OCI-LY7 (cell line): ENCODE results near the gene KCND3. TPM values are rescaled to one million over a fixed set of nuclear protein-coding genes. Genes with fewer than 3 reads are reported as not detected.

Experiments used
- BruUV-seq: library from RNA; stranded (reverse); fragments of 400-500 nt; replicated peaks from 2 replicates; lab custom pipeline; 2021; lab: Mats Ljungman, UMichigan
- CTCF ChIA-PET: fragments of 300-600 bp; sonication (Branson Sonifier 250); formaldehyde crosslinking; loops from one replicate; lab custom pipeline; 2022; ENCODE audit warnings: antibody characterized with exemption; ENCODE audit not compliant: unreplicated experiment; lab: Charles Lee
- POLR2A ChIA-PET: fragments of 300-600 bp; sonication (Branson Sonifier 250); formaldehyde crosslinking; loops from one replicate; lab custom pipeline; 2022; ENCODE audit warnings: antibody characterized with exemption; lab: Charles Lee
- DNase-seq: peaks from one replicate; pipeline ENCODE4 v3.0.0-alpha.2; 2015; ENCODE audit warnings: low spot score
- H2AFZ ChIP-seq: fragments of 200-600 bp; sonication (generic), shearing (Covaris generic); 2 replicates; pipeline ENCODE4 v1.6.1; 2014; ENCODE audit warnings: mild to moderate bottlenecking, antibody characterized with exemption, low read length, moderate library complexity
- H3K27ac ChIP-seq: fragments of 200-600 bp; sonication (generic); 2 replicates; pipeline ENCODE4 v1.5.1; 2014; ENCODE audit warnings: mixed run types, low read depth, mild to moderate bottlenecking, moderate library complexity, low read length, inconsistent platforms; ENCODE audit not compliant: poor library complexity, severe bottlenecking
- H3K36me3 ChIP-seq: fragments of 200-600 bp; sonication (generic); 2 replicates; pipeline ENCODE4 v1.6.1; 2014; ENCODE audit warnings: mild to moderate bottlenecking, antibody characterized with exemption, low read length, moderate library complexity, mixed read lengths; ENCODE audit not compliant: insufficient read depth
- H3K4me1 ChIP-seq: fragments of 200-600 bp; sonication (generic); 2 replicates; pipeline ENCODE4 v1.5.1; 2014; ENCODE audit warnings: mild to moderate bottlenecking, low read length; ENCODE audit not compliant: insufficient read depth, poor library complexity, severe bottlenecking
- H3K4me2 ChIP-seq: fragments of 200-600 bp; sonication (generic); 2 replicates; pipeline ENCODE4 v1.6.1; 2014; ENCODE audit warnings: mild to moderate bottlenecking, low read length
- H3K4me3 ChIP-seq: fragments of 200-600 bp; sonication (generic); 2 replicates; pipeline ENCODE4 v1.5.1; 2014; ENCODE audit warnings: mild to moderate bottlenecking, low read depth, low read length; ENCODE audit not compliant: poor library complexity, severe bottlenecking
- H3K79me2 ChIP-seq: fragments of 200-600 bp; sonication (generic); 2 replicates; pipeline ENCODE4 v1.6.1; 2016; ENCODE audit warnings: low read depth, mild to moderate bottlenecking, low read length, moderate library complexity, mixed read lengths; ENCODE audit not compliant: insufficient read depth
- H3K9me2 ChIP-seq: fragments of 200-600 bp; sonication (generic); 2 replicates; pipeline ENCODE4 v1.6.1; 2016; ENCODE audit warnings: mild to moderate bottlenecking, low read length, mixed read lengths; ENCODE audit not compliant: insufficient read depth
- H3K9me3 ChIP-seq: fragments of 200-600 bp; sonication (generic); 2 replicates; pipeline ENCODE4 v1.6.1; 2014; ENCODE audit warnings: mild to moderate bottlenecking, mixed run types, low read length, mixed read lengths
- H4K20me1 ChIP-seq: fragments of 200-600 bp; sonication (generic); 2 replicates; pipeline ENCODE4 v1.6.1; 2014; ENCODE audit warnings: mild to moderate bottlenecking, antibody characterized with exemption, low read length, moderate library complexity, mixed read lengths; ENCODE audit not compliant: insufficient read depth
- EZH2phosphoT487 ChIP-seq: fragments of 200-600 bp; sonication (generic); IDR thresholded peaks from 2 replicates; pipeline ENCODE4 v1.6.1; 2018; ENCODE audit warnings: low read depth, borderline replicate concordance, mild to moderate bottlenecking, mixed run types, antibody characterized with exemption, low read length, moderate library complexity, mixed read lengths
- intact Hi-C: fragments of 100-400 bp; cut with micrococcal nuclease; formaldehyde crosslinking; loops from one replicate; pipeline ENCODE4 v1.10.0; 2022; ENCODE audit not compliant: unreplicated experiment
- total RNA-seq, 2 experiments: library from RNA; depleted of rRNA in 1 of 2; stranded (reverse); fragments of >200 nt in 1 of 2; shearing (Covaris generic) in 1 of 2; gene quantifications; 2 replicates each; pipeline ENCODE4 v1.2.3, GENCODE V29; 2014 to 2022
- TF ChIP-seq, protein P1 (sequence below): fragments of 200-600 bp; sonication (generic); conservative IDR thresholded peaks from 2 replicates; pipeline ENCODE4 v1.5.1; 2014; ENCODE audit warnings: mild to moderate bottlenecking, antibody characterized with exemption, low read length, moderate library complexity, mixed read lengths

KCND3 gene
- total RNA-seq, 2 experiments from 2014 or later, result not detected

DNA sequence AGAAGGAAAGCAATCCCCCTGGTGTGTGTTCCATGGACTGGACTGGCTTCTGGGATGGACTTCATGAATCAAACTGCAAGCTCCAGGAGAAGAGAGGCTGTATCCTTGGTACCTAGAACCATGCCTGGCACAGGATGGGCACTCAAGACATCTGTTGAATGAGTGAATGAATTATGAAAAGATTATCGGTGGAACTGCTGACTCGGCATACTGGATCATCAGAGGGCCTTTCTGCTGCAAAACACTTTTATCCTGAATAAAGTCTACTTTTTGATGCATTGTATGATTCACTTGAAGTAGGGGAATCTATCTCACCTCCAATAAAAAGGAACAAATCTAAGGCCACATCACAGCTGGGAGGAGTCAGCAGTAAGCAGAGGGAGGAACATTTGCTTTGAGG lies 190.9 kb downstream of the KCND3 start:
- Histone ChIP-seq H3K9me3 (no peaks in the 10 kb centered on the region), H4K20me1 (no peaks in the 10 kb centered on the region), H3K4me3 (no peak overlapping the region), H3K9me2 (no peaks in the 10 kb centered on the region), H3K4me1 (no peaks in the 10 kb centered on the region), H3K27ac (no peak overlapping the region), H3K36me3 (no peaks in the 10 kb centered on the region), H3K79me2 (no peaks in the 10 kb centered on the region), H3K4me2 (no peak overlapping the region), H2AFZ (no peak overlapping the region)
- ChIA-PET POLR2A (interaction anchor here (0.6 kb wide), 1 partner anchor 455 kb away, joined by 3 read pairs; no protein-coding TSS in a partner anchor), CTCF (no interaction called here)
- no TSS peak for BruUV-seq
- TF ChIP-seq EZH2phosphoT487, result no peak
- TF ChIP-seq, protein P1, sequence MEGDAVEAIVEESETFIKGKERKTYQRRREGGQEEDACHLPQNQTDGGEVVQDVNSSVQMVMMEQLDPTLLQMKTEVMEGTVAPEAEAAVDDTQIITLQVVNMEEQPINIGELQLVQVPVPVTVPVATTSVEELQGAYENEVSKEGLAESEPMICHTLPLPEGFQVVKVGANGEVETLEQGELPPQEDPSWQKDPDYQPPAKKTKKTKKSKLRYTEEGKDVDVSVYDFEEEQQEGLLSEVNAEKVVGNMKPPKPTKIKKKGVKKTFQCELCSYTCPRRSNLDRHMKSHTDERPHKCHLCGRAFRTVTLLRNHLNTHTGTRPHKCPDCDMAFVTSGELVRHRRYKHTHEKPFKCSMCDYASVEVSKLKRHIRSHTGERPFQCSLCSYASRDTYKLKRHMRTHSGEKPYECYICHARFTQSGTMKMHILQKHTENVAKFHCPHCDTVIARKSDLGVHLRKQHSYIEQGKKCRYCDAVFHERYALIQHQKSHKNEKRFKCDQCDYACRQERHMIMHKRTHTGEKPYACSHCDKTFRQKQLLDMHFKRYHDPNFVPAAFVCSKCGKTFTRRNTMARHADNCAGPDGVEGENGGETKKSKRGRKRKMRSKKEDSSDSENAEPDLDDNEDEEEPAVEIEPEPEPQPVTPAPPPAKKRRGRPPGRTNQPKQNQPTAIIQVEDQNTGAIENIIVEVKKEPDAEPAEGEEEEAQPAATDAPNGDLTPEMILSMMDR, result no peak
- intact Hi-C loops, result no loop called here
- no peak for DNase-seq

DNA sequence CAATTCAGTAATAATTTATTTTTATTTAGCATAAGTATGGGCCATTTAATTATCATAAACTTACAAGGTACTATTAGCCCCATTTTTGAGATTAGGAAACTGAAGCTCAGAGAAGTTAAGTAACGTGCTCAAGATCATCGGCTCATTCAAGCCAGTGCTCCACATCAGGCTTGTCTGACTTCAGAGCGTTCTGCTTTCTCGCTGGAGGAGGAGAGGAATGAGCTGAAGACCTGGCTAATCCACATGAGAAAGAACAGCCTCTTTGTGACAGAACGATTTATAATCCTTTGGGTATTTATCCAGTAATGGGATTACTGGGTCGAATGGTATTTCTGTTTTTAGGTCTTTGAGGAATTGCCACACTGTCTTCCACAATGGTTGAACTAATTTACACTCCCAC lies 194.1 kb downstream of the KCND3 start:
- H3K36me3 ChIP-seq, result no peaks in the 10 kb centered on the region
- CTCF ChIA-PET, result no interaction called here
- POLR2A ChIA-PET, result no interaction called here
- no peaks in the 10 kb centered on the region for H3K4me1 ChIP-seq
- H2AFZ ChIP-seq, result no peak overlapping the region
- intact Hi-C loops, result no loop called here
- no peak for DNase-seq
- H3K4me3 ChIP-seq, result no peak overlapping the region
- H3K9me2 ChIP-seq, result no peaks in the 10 kb centered on the region
- no peaks in the 10 kb centered on the region for H3K9me3 ChIP-seq
- no TSS peak for BruUV-seq
- H3K27ac ChIP-seq, result no peak overlapping the region
- no peak for TF ChIP-seq EZH2phosphoT487
- TF ChIP-seq, protein P1, result no peak
- no peak overlapping the region for H3K4me2 ChIP-seq
- no peaks in the 10 kb centered on the region for H3K79me2 ChIP-seq
- H4K20me1 ChIP-seq, result no peaks in the 10 kb centered on the region

- no TSS peak for BruUV-seq
- Histone ChIP-seq H3K9me3 (no peaks in the 10 kb centered on the region), H4K20me1 (no peaks in the 10 kb centered on the region), H2AFZ (no peak overlapping the region), H3K36me3 (no peaks in the 10 kb centered on the region), H3K4me3 (no peak overlapping the region), H3K79me2 (no peaks in the 10 kb centered on the region), H3K9me2 (no peaks in the 10 kb centered on the region), H3K4me2 (no peak overlapping the region), H3K4me1 (no peaks in the 10 kb centered on the region), H3K27ac (no peak overlapping the region)
- CTCF ChIA-PET, result no interaction called here
- POLR2A ChIA-PET, result interaction anchor here (0.6 kb wide), 2 partner anchors 11 to 921 kb away, joined by 5 read pairs; no protein-coding TSS in a partner anchor
- no peak for TF ChIP-seq EZH2phosphoT487
- TF ChIP-seq, protein P1, result no peak
- DNase-seq, result no peak
- intact Hi-C loops, result no loop called here
Measured at GRCh38 chr1:111793923-111794322, 195.5 kb downstream of the KCND3 start.
